GM23338 (cell line): Measurements from ENCODE around the gene PPP1R14B. TPM values are rescaled to one million over a fixed set of nuclear protein-coding genes. Genes with fewer than 3 reads are reported as not detected.

Source experiments
- ATAC-seq: fragments of 200-7000 bp; cut with Tn5 transposase; 3 replicates; pipeline ENCODE4 v1.9.1; 2020
- DNase-seq: peaks from one replicate; pipeline ENCODE4 v3.0.0-alpha.2; 2015; ENCODE audit warnings: low spot score
- H2AFZ ChIP-seq: fragments of 200-600 bp; sonication (generic); 2 replicates; pipeline ENCODE4 v1.8.0; 2016; ENCODE audit warnings: antibody characterized with exemption, mild to moderate bottlenecking, moderate library complexity
- H3F3A ChIP-seq: fragments of 200-600 bp; sonication (generic); replicated peaks from 2 replicates; pipeline ENCODE4 v1.8.0; 2017; ENCODE audit warnings: antibody characterized with exemption, mixed run types, low read depth
- H3K27ac ChIP-seq: fragments of 200-600 bp; sonication (generic); 2 replicates; pipeline ENCODE4 v1.6.1; 2016; ENCODE audit warnings: low read depth
- H3K27me3 ChIP-seq: fragments of 200-600 bp; sonication (generic); 2 replicates; pipeline ENCODE4 v1.8.0; 2016; ENCODE audit warnings: mild to moderate bottlenecking, mixed run types, moderate library complexity; ENCODE audit not compliant: insufficient read depth
- H3K36me3 ChIP-seq: fragments of 200-600 bp; sonication (generic); 2 replicates; pipeline ENCODE4 v1.8.0; 2016; ENCODE audit warnings: mild to moderate bottlenecking; ENCODE audit not compliant: insufficient read depth
- H3K4me1 ChIP-seq: fragments of 200-600 bp; sonication (generic); 2 replicates; pipeline ENCODE4 v1.8.0; 2016; ENCODE audit warnings: mild to moderate bottlenecking, moderate library complexity; ENCODE audit not compliant: insufficient read depth
- H3K4me2 ChIP-seq: fragments of 200-600 bp; sonication (generic); 2 replicates; pipeline ENCODE4 v1.7.1; 2017; ENCODE audit warnings: mixed run types
- H3K4me3 ChIP-seq: fragments of 200-600 bp; sonication (generic); 2 replicates; pipeline ENCODE4 v1.6.1; 2016; ENCODE audit warnings: mixed run types
- H3K79me2 ChIP-seq: fragments of 200-600 bp; sonication (generic); replicated peaks from 2 replicates; pipeline ENCODE4 v1.8.0; 2017; ENCODE audit warnings: mild to moderate bottlenecking; ENCODE audit not compliant: insufficient read depth
- H3K9me2 ChIP-seq: fragments of 200-600 bp; sonication (generic); 2 replicates; pipeline ENCODE4 v1.8.0; 2017; ENCODE audit not compliant: insufficient read depth
- H4K20me1 ChIP-seq: fragments of 200-600 bp; sonication (generic); replicated peaks from 2 replicates; pipeline ENCODE4 v1.8.0; 2017; ENCODE audit warnings: mild to moderate bottlenecking; ENCODE audit not compliant: insufficient read depth
- H3K27ac Mint-ChIP-seq: 2 replicates; pipeline ENCODE4 v1.8.0; 2020; ENCODE audit warnings: inconsistent platforms, mild to moderate bottlenecking, moderate library complexity, mixed read lengths
- H3K27me3 Mint-ChIP-seq: 3 replicates; pipeline ENCODE4 v1.8.0; 2022; ENCODE audit warnings: low read depth, mild to moderate bottlenecking, moderate library complexity, mixed read lengths, inconsistent platforms; ENCODE audit not compliant: insufficient read depth, poor library complexity
- H3K36me3 Mint-ChIP-seq: 3 replicates; pipeline ENCODE4 v1.8.0; 2021; ENCODE audit warnings: low read depth, mild to moderate bottlenecking, inconsistent platforms, moderate library complexity, mixed read lengths
- H3K4me1 Mint-ChIP-seq: 3 replicates; pipeline ENCODE4 v1.8.0; 2020; ENCODE audit warnings: mild to moderate bottlenecking, inconsistent platforms, mixed read lengths
- H3K4me3 Mint-ChIP-seq: 3 replicates; pipeline ENCODE4 v1.8.0; 2021; ENCODE audit warnings: moderate library complexity, mild to moderate bottlenecking, inconsistent platforms, mixed read lengths
- H3K9me3 Mint-ChIP-seq: 3 replicates; pipeline ENCODE4 v1.8.0; 2020; ENCODE audit warnings: moderate library complexity, mild to moderate bottlenecking, inconsistent platforms, mixed read lengths
- CREB1 ChIP-seq: fragments of 250-450 bp; sonication (Bioruptor Pico); IDR thresholded peaks from 2 replicates; pipeline ENCODE4 v1.5.0; 2020; ENCODE audit warnings: low read depth, mild to moderate bottlenecking, moderate library complexity
- ETS1 ChIP-seq: IDR thresholded peaks from 2 replicates; pipeline ENCODE4 v1.6.1; 2016; ENCODE audit warnings: antibody characterized with exemption
- EZH2phosphoT487 ChIP-seq: fragments of 200-600 bp; sonication (generic); IDR thresholded peaks from one replicate; pipeline ENCODE4 v1.8.1; 2018; ENCODE audit warnings: antibody characterized with exemption; ENCODE audit not compliant: unreplicated experiment
- JUNB ChIP-seq: IDR thresholded peaks from one replicate; pipeline ENCODE4 v1.6.1; 2016; ENCODE audit warnings: antibody characterized with exemption; ENCODE audit not compliant: unreplicated experiment
- NANOG ChIP-seq: IDR thresholded peaks from 2 replicates; pipeline ENCODE4 v1.6.1; 2016; ENCODE audit warnings: antibody characterized with exemption, borderline replicate concordance
- POLR2AphosphoS5 ChIP-seq: IDR thresholded peaks from 2 replicates; pipeline ENCODE4 v1.6.1; 2016; ENCODE audit warnings: antibody characterized with exemption, low read depth
- ZNF331 ChIP-seq: fragments of 250-450 bp; sonication (Bioruptor Pico); IDR thresholded peaks from 2 replicates; pipeline ENCODE4 v1.5.0; 2020; ENCODE audit warnings: low read depth, mild to moderate bottlenecking, moderate library complexity
- ZNF462 ChIP-seq: fragments of 250-450 bp; sonication (Bioruptor Pico); IDR thresholded peaks from 2 replicates; pipeline ENCODE4 v1.5.0; 2020; ENCODE audit warnings: mild to moderate bottlenecking, moderate library complexity
- polyA plus RNA-seq: library from polyadenylated mRNA; unstranded; fragments of >200 nt; fragmentation: Nextera tagmentation; extraction: Ambion mirVana; gene quantifications from 2 replicates; pipeline ENCODE4 v1.2.1, GENCODE V29; 2016
- total RNA-seq: library from RNA; depleted of rRNA; stranded (reverse); fragments of >200 nt; shearing (Covaris generic); gene quantifications from 2 replicates; pipeline ENCODE4 v1.2.3, GENCODE V29; 2014

Gene PPP1R14B
- total and polyA plus RNA-seq, 2 experiments from 2014 or later, result 250 to 315 TPM

- no peaks in the 10 kb centered on the region; the same call in 2 of the 3 replicates for H3K9me3 Mint-ChIP-seq
- H3K27ac Mint-ChIP-seq, result no peak within 1 kb of the TSS
- ATAC-seq (peak; percentile 44), DNase-seq (peak; percentile 80)
- peak within 1 kb of the TSS; percentile 84; the same call in 1 of the 2 replicates for H3K27ac ChIP-seq
- H3K4me2 ChIP-seq, result peak within 1 kb of the TSS; percentile 99
- H3K36me3 Mint-ChIP-seq, result peaks cover 10% of the 10 kb centered on the region; the same call in 2 of the 3 replicates
- peak within 1 kb of the TSS; percentile 95 for H3K4me3 ChIP-seq
- H3K27me3 Mint-ChIP-seq, result peaks cover 30% of the 10 kb centered on the region
- no peaks in the 10 kb centered on the region for H3K36me3 ChIP-seq
- H3K79me2 ChIP-seq, result no peaks in the 10 kb centered on the region
- H3K4me1 ChIP-seq, result peaks cover 8% of the 10 kb centered on the region
- H3K4me1 Mint-ChIP-seq, result peaks cover 8% of the 10 kb centered on the region
- peak within 1 kb of the TSS; percentile 81 for H3K4me3 Mint-ChIP-seq
- peak within 1 kb of the TSS; percentile 98 for H2AFZ ChIP-seq
- peaks cover 24% of the 10 kb centered on the region for H3K27me3 ChIP-seq
- H3F3A ChIP-seq, result peaks cover 6% of the 10 kb centered on the region; the same call in 1 of the 2 replicates
- no peaks in the 10 kb centered on the region for H4K20me1 ChIP-seq
- H3K9me2 ChIP-seq, result no peaks in the 10 kb centered on the region
- TF ChIP-seq EZH2phosphoT487, result no peak
- TF ChIP-seq POLR2AphosphoS5, result no peak; the same call in 1 of the 2 replicates
- no peak for TF ChIP-seq ETS1
- TF ChIP-seq CREB1 (CRISPR knock-in tag), result no peak; the same call in 1 of the 2 replicates
- no peak for TF ChIP-seq ZNF331
- TF ChIP-seq NANOG, result no peak
Measured at GRCh38 chr11:64284962-64285884, 38.5 kb upstream of the PPP1R14B start, which contains the start of gene GPR137. Gene GPR137, plus strand, starts transcription at chr11:64285848. Its CDS starts 677 bp downstream, at chr11:64286525.

DNA sequence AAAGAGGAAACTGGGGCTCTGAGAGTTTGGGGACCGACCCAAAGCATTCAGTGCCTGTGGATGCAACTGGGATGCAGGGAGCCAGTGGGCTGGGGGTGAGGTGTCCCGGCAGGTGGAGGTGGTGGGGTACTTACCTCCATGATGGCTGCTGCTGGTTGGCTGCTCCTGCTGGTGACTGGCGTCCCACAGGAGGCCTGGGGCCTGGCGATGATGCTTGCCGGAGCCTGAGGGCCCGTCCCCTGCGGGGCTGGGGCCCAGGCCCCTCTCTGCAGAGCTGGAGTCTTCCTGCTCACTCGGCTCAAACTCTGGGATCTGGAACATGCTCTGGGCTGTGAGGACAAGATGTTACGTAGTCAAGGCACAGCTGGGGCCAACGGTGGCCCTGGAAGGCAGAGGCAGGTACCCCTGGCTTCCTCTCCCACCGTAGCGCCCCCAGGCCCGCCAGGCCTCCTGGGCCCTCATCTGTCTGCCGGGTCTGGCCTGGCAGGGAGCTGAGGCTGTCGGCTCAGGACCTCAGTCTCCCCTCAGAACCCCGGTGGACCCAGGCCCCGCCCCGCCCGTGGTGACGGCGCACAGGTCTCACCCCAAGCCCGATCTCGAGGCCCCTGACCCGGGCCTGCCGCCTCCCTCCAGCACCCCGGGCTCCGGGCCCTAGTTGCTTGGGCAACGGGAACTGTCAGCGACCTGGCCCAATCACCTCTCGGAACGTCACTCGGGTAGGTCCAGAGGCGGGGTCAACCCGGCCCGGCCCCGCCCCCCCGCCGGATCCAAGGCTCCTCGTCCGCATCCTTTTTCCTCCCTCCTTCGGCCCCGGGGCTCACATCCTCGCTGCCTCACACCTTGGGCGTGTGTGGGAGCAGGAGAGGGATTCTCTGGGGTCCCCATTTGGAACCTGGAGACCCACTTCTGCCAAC lies 37.6 kb upstream of the PPP1R14B start, which contains the start of gene BAD:
BAD (minus strand) TSS at position 618 of the 914 bp plus-strand sequence; CDS start at position 321, 297 bp downstream.
- Histone ChIP-seq H3K9me2 (no peaks in the 10 kb centered on the region), H3K4me2 (peak within 1 kb of the TSS; percentile 99), H3K4me3 (peak within 1 kb of the TSS; percentile 95), H3F3A (peaks cover 6% of the 10 kb centered on the region; the same call in 1 of the 2 replicates), H3K36me3 (no peaks in the 10 kb centered on the region), H3K27me3 (peaks cover 15% of the 10 kb centered on the region), H3K27ac (peak within 1 kb of the TSS; percentile 84; the same call in 1 of the 2 replicates), H4K20me1 (no peaks in the 10 kb centered on the region; the same call in 1 of the 2 replicates), H2AFZ (peak within 1 kb of the TSS; percentile 98), H3K4me1 (peaks cover 8% of the 10 kb centered on the region), H3K79me2 (no peaks in the 10 kb centered on the region)
- H3K4me3 Mint-ChIP-seq, result peak within 1 kb of the TSS; percentile 81
- peak; percentile 98 for DNase-seq
- TF ChIP-seq JUNB (no peak), ZNF462 (CRISPR knock-in tag) (no peak), CREB1 (CRISPR knock-in tag) (peak; percentile 93), ETS1 (no peak), POLR2AphosphoS5 (peak; percentile 65), NANOG (no peak)
- H3K27me3 Mint-ChIP-seq, result peaks cover 21% of the 10 kb centered on the region
- peaks cover 10% of the 10 kb centered on the region; the same call in 2 of the 3 replicates for H3K36me3 Mint-ChIP-seq
- H3K27ac Mint-ChIP-seq, result no peak within 1 kb of the TSS; the same call in 1 of the 2 replicates
- ATAC-seq, result peak; percentile 92
- H3K9me3 Mint-ChIP-seq, result no peaks in the 10 kb centered on the region
- peaks cover 8% of the 10 kb centered on the region for H3K4me1 Mint-ChIP-seq
